ENCODE measurements around the gene ATP6V1A. TPM values are rescaled to one million over a fixed set of nuclear protein-coding genes. Genes with fewer than 3 reads are reported as not detected.
"Not testable (repeated sequence)": the region's sequence is repeated elsewhere in the genome, so short reads cannot be mapped to it uniquely, and the experiment has no call there.

The ATP6V1A gene
- total RNA-seq, 1 experiment from 2014 or later = 89.6 TPM

GRCh38 chr3:113850391-113850790 is 103.6 kb downstream of the ATP6V1A start:
- in situ Hi-C loops (cut with HindIII; ENCODE audit: low pct_unique_long_range_greater_than_20kb, low sequenced_read_pairs); ATAC-seq; H3K4me1 ChIP-seq (ENCODE audit: control insufficient read depth, insufficient read depth, low read length); BruUV-seq (replicated peaks); H3K36me3 ChIP-seq (ENCODE audit: control insufficient read depth, insufficient read depth, low read length); H3K9me3 ChIP-seq (ENCODE audit: control insufficient read depth, insufficient read depth, low read depth, low read length); H3K27me3 ChIP-seq (ENCODE audit: control insufficient read depth, insufficient read depth, low read length); CTCF ChIA-PET; H3K27ac ChIP-seq (ENCODE audit: low read length); H3K4me3 ChIP-seq (ENCODE audit: low read depth in 2 of 2, low read length in 2 of 2); POLR2A ChIA-PET; DNase-seq (ENCODE audit: low read depth, low spot score); intact Hi-C loops (cut with micrococcal nuclease; ENCODE audit: unreplicated experiment): not testable (repeated sequence)

DNA sequence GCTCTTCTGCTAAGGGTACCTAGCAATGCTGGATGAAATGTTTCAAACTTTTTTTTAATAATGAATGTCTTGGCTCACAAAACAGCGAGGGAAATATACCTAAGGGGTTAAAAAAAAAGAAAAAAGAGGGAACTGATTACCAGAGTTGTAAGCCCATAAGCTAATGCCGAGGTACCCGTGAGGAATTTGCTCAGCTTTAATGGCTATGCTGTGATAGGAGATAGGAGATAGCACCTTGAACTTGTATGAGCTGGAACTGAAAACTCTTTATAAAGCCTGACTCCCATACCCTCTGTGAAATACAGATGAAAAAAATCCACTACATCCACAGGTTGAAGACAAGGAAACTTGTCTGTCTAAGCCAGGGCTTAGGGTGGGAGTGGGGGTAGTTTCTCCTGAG is 105.7 kb downstream of the ATP6V1A start:
- no peak overlapping the region for H3K27ac ChIP-seq (ENCODE audit: low read length)
- no peak for TF ChIP-seq POLR2AphosphoS5 (IDR thresholded peaks at IDR 0.05; ENCODE audit: low read depth, low read length)
- TF ChIP-seq, protein P1, sequence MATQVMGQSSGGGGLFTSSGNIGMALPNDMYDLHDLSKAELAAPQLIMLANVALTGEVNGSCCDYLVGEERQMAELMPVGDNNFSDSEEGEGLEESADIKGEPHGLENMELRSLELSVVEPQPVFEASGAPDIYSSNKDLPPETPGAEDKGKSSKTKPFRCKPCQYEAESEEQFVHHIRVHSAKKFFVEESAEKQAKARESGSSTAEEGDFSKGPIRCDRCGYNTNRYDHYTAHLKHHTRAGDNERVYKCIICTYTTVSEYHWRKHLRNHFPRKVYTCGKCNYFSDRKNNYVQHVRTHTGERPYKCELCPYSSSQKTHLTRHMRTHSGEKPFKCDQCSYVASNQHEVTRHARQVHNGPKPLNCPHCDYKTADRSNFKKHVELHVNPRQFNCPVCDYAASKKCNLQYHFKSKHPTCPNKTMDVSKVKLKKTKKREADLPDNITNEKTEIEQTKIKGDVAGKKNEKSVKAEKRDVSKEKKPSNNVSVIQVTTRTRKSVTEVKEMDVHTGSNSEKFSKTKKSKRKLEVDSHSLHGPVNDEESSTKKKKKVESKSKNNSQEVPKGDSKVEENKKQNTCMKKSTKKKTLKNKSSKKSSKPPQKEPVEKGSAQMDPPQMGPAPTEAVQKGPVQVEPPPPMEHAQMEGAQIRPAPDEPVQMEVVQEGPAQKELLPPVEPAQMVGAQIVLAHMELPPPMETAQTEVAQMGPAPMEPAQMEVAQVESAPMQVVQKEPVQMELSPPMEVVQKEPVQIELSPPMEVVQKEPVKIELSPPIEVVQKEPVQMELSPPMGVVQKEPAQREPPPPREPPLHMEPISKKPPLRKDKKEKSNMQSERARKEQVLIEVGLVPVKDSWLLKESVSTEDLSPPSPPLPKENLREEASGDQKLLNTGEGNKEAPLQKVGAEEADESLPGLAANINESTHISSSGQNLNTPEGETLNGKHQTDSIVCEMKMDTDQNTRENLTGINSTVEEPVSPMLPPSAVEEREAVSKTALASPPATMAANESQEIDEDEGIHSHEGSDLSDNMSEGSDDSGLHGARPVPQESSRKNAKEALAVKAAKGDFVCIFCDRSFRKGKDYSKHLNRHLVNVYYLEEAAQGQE (IDR thresholded peaks at IDR 0.05; ENCODE audit: insufficient read depth in 1 of 2, low read depth in 2 of 2, low read length in 1 of 2) = no peak
- no peak for TF ChIP-seq SIN3A (IDR thresholded peaks at IDR 0.05; ENCODE audit: borderline replicate concordance, insufficient read depth, low read depth, low read length)
- no peak for TF ChIP-seq TCF7L2 (IDR thresholded peaks at IDR 0.05; ENCODE audit: low read depth, low read length)
- TF ChIP-seq, protein P2, sequence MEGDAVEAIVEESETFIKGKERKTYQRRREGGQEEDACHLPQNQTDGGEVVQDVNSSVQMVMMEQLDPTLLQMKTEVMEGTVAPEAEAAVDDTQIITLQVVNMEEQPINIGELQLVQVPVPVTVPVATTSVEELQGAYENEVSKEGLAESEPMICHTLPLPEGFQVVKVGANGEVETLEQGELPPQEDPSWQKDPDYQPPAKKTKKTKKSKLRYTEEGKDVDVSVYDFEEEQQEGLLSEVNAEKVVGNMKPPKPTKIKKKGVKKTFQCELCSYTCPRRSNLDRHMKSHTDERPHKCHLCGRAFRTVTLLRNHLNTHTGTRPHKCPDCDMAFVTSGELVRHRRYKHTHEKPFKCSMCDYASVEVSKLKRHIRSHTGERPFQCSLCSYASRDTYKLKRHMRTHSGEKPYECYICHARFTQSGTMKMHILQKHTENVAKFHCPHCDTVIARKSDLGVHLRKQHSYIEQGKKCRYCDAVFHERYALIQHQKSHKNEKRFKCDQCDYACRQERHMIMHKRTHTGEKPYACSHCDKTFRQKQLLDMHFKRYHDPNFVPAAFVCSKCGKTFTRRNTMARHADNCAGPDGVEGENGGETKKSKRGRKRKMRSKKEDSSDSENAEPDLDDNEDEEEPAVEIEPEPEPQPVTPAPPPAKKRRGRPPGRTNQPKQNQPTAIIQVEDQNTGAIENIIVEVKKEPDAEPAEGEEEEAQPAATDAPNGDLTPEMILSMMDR (IDR thresholded peaks at IDR 0.05) = no peak
- DNase-seq (ENCODE audit: low read depth, low spot score) (no peak), ATAC-seq (no peak)
- in situ Hi-C loops (cut with HindIII; ENCODE audit: low pct_unique_long_range_greater_than_20kb, low sequenced_read_pairs) (no loop called here), intact Hi-C loops (cut with micrococcal nuclease; ENCODE audit: unreplicated experiment) (no loop called here)
- no peaks in the 10 kb centered on the region for H3K27me3 ChIP-seq (ENCODE audit: control insufficient read depth, insufficient read depth, low read length)
- ChIA-PET CTCF (no interaction called here), POLR2A (no interaction called here)
- H3K4me3 ChIP-seq (ENCODE audit: low read depth in 2 of 2, low read length in 2 of 2) = no peak overlapping the region
- no peaks in the 10 kb centered on the region for H3K9me3 ChIP-seq (ENCODE audit: control insufficient read depth, insufficient read depth, low read depth, low read length)
- no peaks in the 10 kb centered on the region for H3K4me1 ChIP-seq (ENCODE audit: control insufficient read depth, insufficient read depth, low read length)
- H3K36me3 ChIP-seq (ENCODE audit: control insufficient read depth, insufficient read depth, low read length) = no peaks in the 10 kb centered on the region
- no TSS peak for BruUV-seq (replicated peaks)

Other genes starting within 250 kb of the ATP6V1A start
- 14.8 TPM for gene SPICE1, start 231.9 kb upstream of the ATP6V1A start, total RNA-seq (2021; ENCODE audit: unreplicated experiment)
- not detected for gene SIDT1, start 214.5 kb upstream of the ATP6V1A start, total RNA-seq (2021; ENCODE audit: unreplicated experiment)
- gene USF3, start 50.4 kb upstream of the ATP6V1A start, total RNA-seq (2021; ENCODE audit: unreplicated experiment) = 18.2 TPM
- 208 TPM for gene NAA50, start 786 bp upstream of the ATP6V1A start, total RNA-seq (2021; ENCODE audit: unreplicated experiment)
- 3.9 TPM for gene GRAMD1C, start 91.8 kb downstream of the ATP6V1A start, total RNA-seq (2021; ENCODE audit: unreplicated experiment)
- gene ZDHHC23, start 201.0 kb downstream of the ATP6V1A start, total RNA-seq (2021; ENCODE audit: unreplicated experiment) = 23.6 TPM